Measurements from ENCODE around the gene ARX.

ARX gene

GRCh38 chrX:24996096-24996709 is 19.6 kb downstream of the ARX start:
- DNase-seq: no peak

DNA sequence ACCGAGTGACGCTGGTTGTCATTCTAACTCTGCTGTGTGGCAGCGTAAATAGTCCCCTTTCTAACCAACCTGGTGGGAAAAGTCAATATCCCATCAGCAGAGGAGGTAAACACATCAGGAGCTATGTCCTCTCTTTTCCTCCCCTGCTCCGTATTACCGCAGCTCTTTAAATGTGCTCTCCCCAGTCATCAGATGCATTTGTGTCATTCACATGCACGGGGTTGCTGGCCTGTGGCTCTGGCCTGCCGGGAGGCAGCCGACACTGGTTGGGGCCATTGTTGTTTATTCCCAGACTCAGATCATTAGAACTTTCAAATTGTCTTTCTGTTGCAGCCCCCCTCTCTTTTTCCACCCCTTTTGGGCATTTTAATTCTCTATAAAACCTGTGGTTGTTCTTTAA is 21.9 kb downstream of the ARX start:
- no peak for DNase-seq

- no peak for DNase-seq
These were observed 25.2 kb downstream of the ARX start for GRCh38 chrX:24990535-24990934.

GRCh38 chrX:24988314-24988713 is 27.5 kb downstream of the ARX start:
- DNase-seq: no peak

GRCh38 chrX:24987731-24988130 is 28.0 kb downstream of the ARX start:
- no peak for DNase-seq

- DNase-seq: no peak
These were observed 30.6 kb downstream of the ARX start for GRCh38 chrX:24985120-24985519.

DNA sequence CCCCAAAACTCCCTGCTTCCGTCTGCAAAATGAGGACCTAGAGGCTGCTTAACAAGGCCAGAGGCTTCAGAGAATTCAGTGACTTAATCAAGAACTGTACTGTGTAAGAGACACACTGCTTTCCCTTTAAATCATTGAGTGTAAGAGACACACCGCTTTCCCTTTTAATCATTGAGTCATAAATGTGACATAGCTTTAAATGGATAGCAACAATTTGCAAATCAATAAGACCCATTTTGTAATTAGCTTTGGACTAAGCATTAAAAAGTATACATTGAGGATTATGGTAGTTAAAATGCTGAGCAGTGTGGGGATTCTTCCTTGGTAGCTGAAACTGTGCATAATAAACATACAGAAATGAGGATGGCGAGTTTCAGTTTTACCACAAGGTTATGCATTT is 31.8 kb downstream of the ARX start:
- no peak for DNase-seq

DNA sequence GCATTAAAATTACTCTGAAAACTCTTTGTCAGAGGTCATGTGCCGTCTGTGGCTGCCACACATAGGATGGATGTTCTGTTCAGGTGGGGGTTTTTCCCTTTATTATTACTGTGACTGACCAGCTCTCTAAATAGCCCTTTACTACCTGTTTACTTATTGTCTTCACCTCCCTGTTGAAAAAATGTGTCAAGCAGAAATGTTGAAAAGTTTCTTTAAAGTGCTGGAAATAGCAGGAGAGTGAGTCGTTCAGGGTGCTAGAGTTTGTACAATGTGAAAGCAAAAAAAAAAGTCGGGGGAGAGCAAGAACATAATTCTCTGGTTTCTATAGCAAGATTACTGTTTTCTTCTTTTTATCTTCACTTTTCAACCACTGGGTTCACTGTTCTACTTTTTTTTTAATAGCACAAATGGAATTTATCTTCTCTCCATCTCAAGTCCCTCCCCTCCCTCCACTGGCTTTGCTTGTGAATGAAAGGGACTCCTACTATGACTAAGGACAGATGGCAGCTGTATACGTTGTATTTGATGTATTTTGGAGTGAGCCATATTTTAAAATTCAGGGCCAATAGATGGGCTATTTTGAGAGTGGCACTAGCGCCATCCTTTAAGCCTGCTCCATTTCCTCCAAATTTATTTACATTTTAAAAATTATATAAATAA is 33.3 kb downstream of the ARX start:
- DNase-seq: no peak

- DNase-seq: no peak
These were observed 34.7 kb downstream of the ARX start for GRCh38 chrX:24981030-24981429.

GRCh38 chrX:24979081-24979480 is 36.7 kb downstream of the ARX start:
- no peak for DNase-seq

DNA sequence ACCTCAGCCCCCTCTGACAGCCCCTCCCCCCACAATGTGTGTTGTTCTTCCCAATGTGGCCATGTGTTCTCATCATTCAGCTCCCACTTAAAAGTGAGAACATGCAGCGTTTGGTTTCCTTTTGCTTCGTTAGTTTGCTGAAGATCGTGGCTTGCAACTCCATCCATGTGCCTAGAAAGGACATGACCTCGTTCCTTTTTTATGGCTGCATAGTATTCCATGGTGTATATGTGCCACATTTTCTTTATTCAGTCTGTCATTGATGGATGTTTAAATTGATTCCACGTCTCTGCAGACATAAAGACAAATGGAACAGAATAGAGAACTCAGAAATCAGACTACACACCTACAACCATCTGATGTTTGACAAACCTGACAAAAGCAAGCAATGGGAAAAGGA is 46.0 kb downstream of the ARX start:
- no peak for DNase-seq

- DNase-seq: no peak
These were observed 50.4 kb downstream of the ARX start for GRCh38 chrX:24965372-24965771.

- no peak for DNase-seq
These were observed 51.9 kb downstream of the ARX start for GRCh38 chrX:24963823-24964222.

DNA sequence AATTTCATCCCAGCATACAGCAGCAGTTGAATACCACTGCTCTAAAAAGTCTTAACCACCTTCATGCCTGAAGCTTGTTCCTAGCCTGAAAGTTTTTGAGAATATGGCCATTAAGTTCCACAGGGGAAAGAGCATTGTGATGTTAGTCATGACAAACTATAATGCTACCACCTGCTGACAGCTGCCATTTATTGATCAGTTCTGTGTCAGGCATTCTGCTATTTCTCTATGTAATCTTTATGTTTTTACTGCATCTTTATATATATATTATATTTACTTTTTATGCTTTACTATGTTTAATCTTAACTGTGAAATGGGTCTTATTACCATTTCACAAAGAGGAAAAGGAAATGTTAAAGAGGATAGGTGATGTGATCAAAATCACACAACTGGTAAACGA is 54.0 kb downstream of the ARX start:
- no peak for DNase-seq

- DNase-seq: no peak
These were observed 58.9 kb downstream of the ARX start for GRCh38 chrX:24956828-24957227.

DNA sequence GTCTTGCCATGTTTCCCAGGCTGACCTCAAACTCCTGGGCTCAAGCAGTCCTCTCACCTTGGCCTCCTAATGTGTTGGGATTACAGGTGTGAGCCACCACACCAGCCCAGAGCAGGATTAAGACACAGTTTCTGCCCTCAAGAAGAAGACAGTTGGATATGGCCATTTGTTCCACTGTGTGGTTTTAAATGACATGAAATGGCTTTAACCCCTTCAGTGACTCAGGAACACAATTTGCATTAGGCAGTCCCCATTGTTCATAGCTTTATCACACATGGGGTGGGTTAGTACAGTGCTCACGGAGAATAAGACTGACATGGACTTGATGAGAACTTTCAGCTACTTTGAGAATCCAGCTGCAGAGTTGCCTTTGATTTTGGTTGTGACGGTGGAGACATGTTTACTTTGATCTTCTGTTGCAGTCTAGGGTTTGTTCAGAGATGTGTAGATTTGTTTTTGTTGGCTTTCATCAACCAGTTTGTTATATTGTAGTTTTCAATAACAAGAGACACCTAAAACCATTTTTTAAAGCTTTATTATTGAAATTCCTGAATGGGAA is 60.3 kb downstream of the ARX start:
- no peak for DNase-seq

GRCh38 chrX:24954732-24955131 is 61.0 kb downstream of the ARX start:
- DNase-seq: no peak

Measured in effector CD8-positive, alpha-beta T cell (primary cell).